Measurements from ENCODE around the gene RPS5. TPM values are rescaled to one million over a fixed set of nuclear protein-coding genes. Genes with fewer than 3 reads are reported as not detected.

RPS5 gene
- polyA plus RNA-seq, 1 donor (not counting 4 experiments of a cell fraction or from before 2014, with no cell fraction given), result 2,056 TPM

GRCh38 chr19:58338825-58339558 lies 48.1 kb upstream of the RPS5 start:
- no peaks in the 10 kb centered on the region for H3K4me1 ChIP-seq (ENCODE audit: control insufficient read depth, extremely low read depth, insufficient read depth, low read length)
- dilution Hi-C loops (cut with MboI; ENCODE audit: extremely low pct_ligation_motif_present, low sequenced_read_pairs), result no loop called here
- DNase-seq (ENCODE audit: low read depth, low spot score) (no peak), FAIRE-seq (no peak)
- H3K4me2 ChIP-seq (ENCODE audit: control insufficient read depth, extremely low read depth, insufficient read depth, low read depth, low read length), result no peak overlapping the region
- H3K9ac ChIP-seq (ENCODE audit: control insufficient read depth, extremely low read depth, insufficient read depth, low read length), result no peak overlapping the region
- H3K79me2 ChIP-seq (ENCODE audit: control insufficient read depth, insufficient read depth, low read length), result no peaks in the 10 kb centered on the region
- H3K9me3 ChIP-seq (ENCODE audit: control insufficient read depth, low read depth, low read length), result peaks cover 9% of the 10 kb centered on the region
- H3K4me3 ChIP-seq (ENCODE audit: control insufficient read depth in 2 of 3, extremely low read depth in 1 of 3, insufficient read depth in 2 of 3, low read depth in 1 of 3, low read length in 3 of 3), result no peak overlapping the region
- peaks cover 12 to 18% of the 10 kb centered on the region in 2 experiments for H3K36me3 ChIP-seq (ENCODE audit: control insufficient read depth in 2 of 2, extremely low read depth in 1 of 2, insufficient read depth in 2 of 2, low read length in 2 of 2)
- H2AFZ ChIP-seq (ENCODE audit: control insufficient read depth, low read length), result no peak overlapping the region
- H3K27ac ChIP-seq (ENCODE audit: control insufficient read depth, insufficient read depth, low read length), result no peak overlapping the region
- no peaks in the 10 kb centered on the region for H4K20me1 ChIP-seq (ENCODE audit: control insufficient read depth, extremely low read depth, insufficient read depth, low read length)
- H3K27me3 ChIP-seq (ENCODE audit: control insufficient read depth, extremely low read depth, insufficient read depth, low read length), result no peaks in the 10 kb centered on the region
- no peak for TF ChIP-seq EZH2 (IDR thresholded peaks at IDR 0.05; ENCODE audit: low read length)
- TF ChIP-seq, protein P1, sequence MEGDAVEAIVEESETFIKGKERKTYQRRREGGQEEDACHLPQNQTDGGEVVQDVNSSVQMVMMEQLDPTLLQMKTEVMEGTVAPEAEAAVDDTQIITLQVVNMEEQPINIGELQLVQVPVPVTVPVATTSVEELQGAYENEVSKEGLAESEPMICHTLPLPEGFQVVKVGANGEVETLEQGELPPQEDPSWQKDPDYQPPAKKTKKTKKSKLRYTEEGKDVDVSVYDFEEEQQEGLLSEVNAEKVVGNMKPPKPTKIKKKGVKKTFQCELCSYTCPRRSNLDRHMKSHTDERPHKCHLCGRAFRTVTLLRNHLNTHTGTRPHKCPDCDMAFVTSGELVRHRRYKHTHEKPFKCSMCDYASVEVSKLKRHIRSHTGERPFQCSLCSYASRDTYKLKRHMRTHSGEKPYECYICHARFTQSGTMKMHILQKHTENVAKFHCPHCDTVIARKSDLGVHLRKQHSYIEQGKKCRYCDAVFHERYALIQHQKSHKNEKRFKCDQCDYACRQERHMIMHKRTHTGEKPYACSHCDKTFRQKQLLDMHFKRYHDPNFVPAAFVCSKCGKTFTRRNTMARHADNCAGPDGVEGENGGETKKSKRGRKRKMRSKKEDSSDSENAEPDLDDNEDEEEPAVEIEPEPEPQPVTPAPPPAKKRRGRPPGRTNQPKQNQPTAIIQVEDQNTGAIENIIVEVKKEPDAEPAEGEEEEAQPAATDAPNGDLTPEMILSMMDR (optimal IDR thresholded peaks at IDR 0.05 in 1 of 3, IDR thresholded peaks at IDR 0.05 in 1 of 3, conservative IDR thresholded peaks at IDR 0.05 in 1 of 3; ENCODE audit: extremely low read depth in 1 of 3, insufficient read depth in 2 of 3, low read length in 3 of 3), result no peak
- H3K9me1 ChIP-seq (ENCODE audit: control insufficient read depth, extremely low read depth, insufficient read depth, low read length), result no peaks in the 10 kb centered on the region

DNA sequence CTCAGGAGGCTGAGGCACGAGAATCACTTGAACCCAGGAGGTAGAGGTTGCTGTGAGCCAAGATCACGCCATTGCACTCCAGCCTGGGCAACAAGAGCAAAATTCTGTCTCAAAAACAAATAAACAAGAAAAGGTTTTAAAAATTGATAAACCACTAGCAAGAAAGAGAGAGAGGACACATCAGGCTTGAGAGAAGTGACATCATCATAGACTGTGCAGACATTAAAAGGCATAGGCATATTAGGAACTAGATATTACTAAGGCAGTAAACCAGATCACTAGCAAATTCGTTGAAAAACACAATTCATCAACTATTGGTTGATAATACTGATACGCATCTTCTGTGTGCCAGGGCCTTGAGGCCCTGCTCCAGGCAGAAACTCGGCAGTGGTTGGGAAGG lies 41.5 kb upstream of the RPS5 start:
- DNase-seq (ENCODE audit: low read depth, low spot score), result no peak
- Histone ChIP-seq H3K79me2 (ENCODE audit: control insufficient read depth, insufficient read depth, low read length) (no peaks in the 10 kb centered on the region), H3K4me1 (ENCODE audit: control insufficient read depth, extremely low read depth, insufficient read depth, low read length) (no peaks in the 10 kb centered on the region), H4K20me1 (ENCODE audit: control insufficient read depth, extremely low read depth, insufficient read depth, low read length) (no peaks in the 10 kb centered on the region), H3K27ac (ENCODE audit: control insufficient read depth, insufficient read depth, low read length) (no peak overlapping the region), H3K27me3 (ENCODE audit: control insufficient read depth, extremely low read depth, insufficient read depth, low read length) (peaks cover 28% of the 10 kb centered on the region), H3K9ac (ENCODE audit: control insufficient read depth, extremely low read depth, insufficient read depth, low read length) (no peak overlapping the region), H3K9me3 (ENCODE audit: control insufficient read depth, low read depth, low read length) (no peaks in the 10 kb centered on the region), H2AFZ (ENCODE audit: control insufficient read depth, low read length) (no peak overlapping the region), H3K4me2 (ENCODE audit: control insufficient read depth, extremely low read depth, insufficient read depth, low read depth, low read length) (no peak overlapping the region), H3K9me1 (ENCODE audit: control insufficient read depth, extremely low read depth, insufficient read depth, low read length) (no peaks in the 10 kb centered on the region), H3K4me3 (ENCODE audit: control insufficient read depth in 2 of 3, extremely low read depth in 1 of 3, insufficient read depth in 2 of 3, low read depth in 1 of 3, low read length in 3 of 3) (no peak overlapping the region), H3K36me3 (ENCODE audit: control insufficient read depth in 2 of 2, extremely low read depth in 1 of 2, insufficient read depth in 2 of 2, low read length in 2 of 2) (no peaks in the 10 kb centered on the region)
- TF ChIP-seq, protein P1 (optimal IDR thresholded peaks at IDR 0.05 in 1 of 3, IDR thresholded peaks at IDR 0.05 in 1 of 3, conservative IDR thresholded peaks at IDR 0.05 in 1 of 3; ENCODE audit: extremely low read depth in 1 of 3, insufficient read depth in 2 of 3, low read length in 3 of 3), result no peak
- no peak for TF ChIP-seq EZH2 (IDR thresholded peaks at IDR 0.05; ENCODE audit: low read length)
- FAIRE-seq, result no peak
- dilution Hi-C loops (cut with MboI; ENCODE audit: extremely low pct_ligation_motif_present, low sequenced_read_pairs), result no loop called here

Data from keratinocyte (primary cell).